Fibroblast of skin of left biceps (primary cell): Measurements from ENCODE around the gene VCP.
A peak's percentile ranks its signal among the peaks of the same experiment; 100 is the strongest.
"Not testable (repeated sequence)": the region's sequence is repeated elsewhere in the genome, so short reads cannot be mapped to it uniquely, and the experiment has no call there.

Experiments used
- DNase-seq, 2 experiments: peaks; one replicate each; pipeline ENCODE4 v3.0.0-alpha.2; 2013; ENCODE audit warnings: low read depth in 2 of 2

Gene VCP

DNA sequence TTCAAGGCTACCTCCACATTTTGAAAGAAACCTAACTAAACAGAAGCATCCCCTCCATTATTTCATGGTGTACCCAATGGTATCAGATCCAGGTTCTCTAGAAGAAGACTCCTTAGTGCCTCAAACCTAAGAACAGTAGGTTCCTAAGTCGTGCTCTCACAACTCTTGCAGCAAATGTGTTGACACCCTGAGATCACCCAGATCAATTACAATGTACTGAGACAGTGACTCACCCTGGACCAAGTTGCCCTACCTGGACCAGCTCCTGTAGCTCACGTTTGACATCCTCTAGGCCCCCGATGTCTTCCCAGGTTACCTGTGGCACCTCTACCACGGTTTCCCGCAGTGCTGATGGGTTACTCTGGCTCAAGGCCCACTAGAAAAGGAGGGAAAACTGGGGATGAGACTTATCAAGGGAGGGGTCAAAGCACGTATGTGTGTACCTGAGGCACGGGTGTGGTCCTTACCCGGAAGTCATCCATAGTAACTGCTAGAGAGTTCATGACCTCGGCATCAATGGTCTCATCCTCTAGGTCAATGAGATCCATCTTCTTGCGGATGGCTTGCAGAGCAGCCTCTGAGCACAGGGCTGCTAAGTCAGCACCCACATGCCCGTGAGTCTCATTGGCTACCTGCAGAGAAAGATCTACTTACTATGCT, 11.7 kb downstream of the VCP start:
- DNase-seq = no peak

- DNase-seq = no peak
Observed at GRCh38 chr9:35059438-35059837, 13.0 kb downstream of the VCP start.

- no peak for DNase-seq
Observed at GRCh38 chr9:35057271-35057620, 15.2 kb downstream of the VCP start.

GRCh38 chr9:35056571-35057270, 15.7 kb downstream of the VCP start:
- no peak for DNase-seq

DNA sequence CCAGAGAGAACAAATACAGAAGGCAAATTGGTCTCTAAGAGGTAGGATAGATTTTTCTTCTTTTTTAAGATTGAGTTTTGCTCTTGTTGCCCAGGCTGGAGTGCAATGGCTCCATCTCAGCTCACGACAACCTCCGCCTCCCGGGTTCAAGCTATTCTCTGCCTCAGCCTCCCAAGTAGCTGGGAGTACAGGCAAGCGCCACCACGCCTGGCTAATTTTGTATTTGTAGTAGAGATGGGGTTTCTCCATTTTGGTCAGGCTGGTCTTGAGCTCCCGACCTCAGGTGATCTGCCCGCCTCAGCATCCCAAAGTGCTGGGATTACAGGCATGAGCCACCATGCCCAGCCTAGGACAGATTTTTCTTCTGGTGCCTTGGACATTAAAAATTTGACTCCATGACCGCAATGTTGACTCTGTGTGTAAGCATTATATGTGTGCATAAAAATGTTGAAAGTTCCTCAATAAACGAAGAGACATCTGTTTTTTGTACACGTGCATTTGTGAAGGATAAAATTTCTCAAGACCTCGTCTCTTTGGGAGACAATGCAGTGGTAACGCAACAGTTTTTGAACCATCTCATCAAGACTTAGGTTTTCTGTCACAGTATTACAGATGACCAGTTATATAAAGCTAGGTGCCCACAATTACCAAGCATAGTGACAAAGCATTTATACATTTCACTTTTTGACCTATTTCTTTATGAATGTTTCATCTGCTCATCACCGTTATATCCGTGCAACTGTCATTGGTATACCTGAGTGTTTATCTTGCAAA, 17.4 kb downstream of the VCP start:
- DNase-seq = no peak

GRCh38 chr9:35054185-35054835, 18.1 kb downstream of the VCP start:
- DNase-seq = no peak

DNA sequence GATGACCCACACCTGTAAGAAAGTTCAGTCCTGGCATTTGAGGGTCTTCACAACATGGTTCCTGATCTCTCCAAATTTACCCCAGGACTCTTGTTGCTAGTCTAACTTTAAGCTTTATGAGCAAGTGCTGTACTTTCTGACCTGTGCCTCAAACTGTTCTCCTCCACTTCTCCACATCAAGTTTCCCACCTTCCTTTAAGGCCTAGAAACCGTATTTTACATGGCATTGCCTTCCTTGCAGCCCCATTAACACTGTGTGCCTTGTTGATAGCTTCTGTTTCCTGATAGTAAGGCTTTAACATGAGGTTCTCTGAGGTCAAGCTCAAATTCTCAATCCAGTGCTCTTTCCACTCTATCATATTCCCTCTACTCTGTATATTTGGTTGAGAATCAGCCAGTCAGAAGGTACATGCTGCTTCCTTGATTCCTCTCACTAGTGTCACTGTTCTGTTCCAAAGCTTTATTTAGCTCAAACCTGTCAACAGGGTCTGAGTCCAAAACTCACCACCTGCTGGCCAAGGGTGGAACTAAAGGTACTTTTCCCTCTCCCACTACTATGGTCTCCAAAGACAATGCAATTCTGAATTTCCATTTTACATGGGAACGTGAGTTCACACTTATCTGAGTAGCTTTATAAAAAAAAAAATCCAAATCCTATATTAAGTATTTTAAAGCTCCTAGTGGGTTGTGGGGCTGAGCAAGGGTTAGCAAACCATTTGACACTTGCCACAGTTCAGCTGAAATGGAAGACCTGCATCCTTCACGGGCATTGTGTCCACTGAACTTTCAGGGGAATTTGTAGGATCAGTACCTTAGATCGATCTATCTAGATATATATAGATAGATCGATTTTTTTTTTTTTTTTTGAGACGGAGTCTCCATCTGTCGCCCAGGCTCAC, 21.1 kb downstream of the VCP start:
- peak in 1 of 2 experiments; percentile 12 for DNase-seq

DNA sequence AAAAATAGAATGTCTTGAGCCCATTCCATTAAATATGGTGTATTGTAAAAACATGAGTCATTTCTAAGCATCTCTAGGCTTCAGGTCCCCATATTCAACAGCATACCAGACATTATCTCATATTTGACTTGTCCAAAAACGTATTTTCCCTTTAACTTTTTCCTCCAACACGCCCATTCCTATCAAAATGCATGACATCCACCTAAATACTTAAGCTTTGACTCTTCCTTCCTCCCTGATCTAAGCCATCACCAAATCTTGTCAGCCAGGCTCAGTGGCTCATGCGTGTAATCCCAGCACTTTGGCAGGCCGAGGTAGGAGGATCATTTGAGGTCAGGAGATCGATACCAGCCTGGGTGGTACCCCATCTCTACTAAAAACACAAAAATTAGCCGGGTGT, 23.9 kb downstream of the VCP start:
- no peak for DNase-seq

DNA sequence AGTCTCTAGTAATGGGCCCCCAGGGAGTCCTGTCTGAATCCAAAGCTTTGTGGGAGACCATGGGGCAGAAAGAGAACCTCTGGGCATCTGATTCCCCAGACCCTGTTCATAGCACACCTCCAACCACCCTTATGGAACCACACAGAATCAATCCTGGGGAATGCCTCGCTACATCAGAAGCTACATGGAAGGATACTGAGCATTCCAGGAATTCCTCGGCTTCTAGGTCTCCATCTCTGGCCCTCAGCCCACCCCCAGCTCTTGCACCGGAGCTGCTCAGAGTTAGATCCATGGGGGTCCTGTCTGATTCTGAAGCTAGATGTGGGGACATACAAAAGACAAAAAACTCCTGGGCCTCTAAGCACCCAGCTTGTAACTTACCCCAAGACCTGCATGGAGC, 28.4 kb downstream of the VCP start:
- no peak for DNase-seq

- DNase-seq = no peak
Observed at GRCh38 chr9:35042891-35043545, 29.4 kb downstream of the VCP start.

DNA sequence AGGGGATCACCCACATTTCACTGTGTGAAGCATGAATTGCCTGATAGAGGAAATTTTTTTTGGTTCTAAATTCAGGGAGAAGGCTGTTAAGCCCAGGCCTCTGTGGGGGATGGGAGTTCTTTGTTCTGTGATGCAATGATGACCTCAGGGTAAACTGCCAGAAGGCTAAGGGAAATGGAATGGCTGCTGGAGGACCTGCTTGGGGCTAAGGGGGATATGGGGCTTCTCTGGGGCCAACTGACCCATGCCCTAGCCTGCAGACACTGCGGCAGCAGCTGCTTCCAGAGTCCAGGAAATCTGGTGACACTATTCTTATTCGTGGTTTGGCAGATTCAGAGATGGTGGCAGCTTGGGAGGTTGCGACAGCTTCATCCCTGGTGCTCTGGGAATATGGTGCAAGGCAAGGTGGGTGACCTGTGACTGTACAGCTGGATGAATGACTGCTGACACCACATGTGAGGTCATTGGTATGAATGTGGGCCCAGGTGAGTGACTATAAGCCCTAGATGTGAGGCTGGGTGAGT, 30.3 kb downstream of the VCP start:
- DNase-seq = no peak

- DNase-seq = peak; percentile 36 to 43
Observed at GRCh38 chr9:35035851-35036701, 36.3 kb downstream of the VCP start.

- DNase-seq = no peak
Observed at GRCh38 chr9:35033101-35033500, 39.3 kb downstream of the VCP start.

GRCh38 chr9:35029852-35030251, 42.6 kb downstream of the VCP start:
- DNase-seq = no peak

- no peak for DNase-seq
Observed at GRCh38 chr9:35029241-35029640, 43.2 kb downstream of the VCP start.

DNA sequence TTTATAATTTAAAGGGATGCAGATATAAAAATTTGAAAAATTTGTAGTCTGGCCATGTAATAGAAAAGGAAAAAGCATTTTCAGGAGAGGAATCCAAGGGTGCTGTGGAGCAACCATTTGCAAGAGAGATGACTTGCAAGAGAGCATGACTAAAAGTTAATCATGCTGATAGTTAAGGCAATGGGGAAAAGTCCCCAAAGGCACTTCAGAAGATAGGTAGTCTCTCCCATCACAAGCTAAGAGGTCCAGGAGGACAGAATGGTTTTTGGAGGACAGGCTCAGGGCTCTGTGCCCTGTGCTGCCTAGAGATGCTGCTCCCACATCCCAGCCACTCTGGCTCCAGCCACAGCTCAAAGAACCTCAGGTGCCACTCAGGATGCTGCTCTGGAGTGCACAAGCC, 44.1 kb downstream of the VCP start:
- DNase-seq = no peak

- DNase-seq = no peak
Observed at GRCh38 chr9:35027860-35028259, 44.6 kb downstream of the VCP start.

- DNase-seq = no peak
Observed at GRCh38 chr9:35027374-35027773, 45.1 kb downstream of the VCP start.

DNA sequence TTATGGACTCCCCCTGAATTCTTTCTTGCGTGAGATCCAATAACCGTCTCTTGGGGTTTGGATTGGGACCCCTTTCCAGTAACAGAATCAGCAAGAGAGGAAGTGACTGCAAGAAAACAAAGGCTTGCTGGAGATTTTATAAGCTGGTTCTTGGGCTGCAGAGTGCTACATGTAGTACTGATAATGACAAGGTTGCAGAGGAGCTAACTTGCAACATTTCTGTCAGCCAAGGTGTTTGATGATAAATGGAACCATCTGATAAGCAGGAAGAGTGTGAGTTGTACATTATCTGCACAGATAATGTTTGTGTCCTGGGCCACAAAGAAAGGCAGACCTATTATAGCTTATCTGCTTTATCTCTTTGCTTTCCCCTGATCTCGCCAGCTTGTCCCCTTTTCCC, 45.8 kb downstream of the VCP start:
- DNase-seq = no peak

GRCh38 chr9:35023443-35023842, 49.0 kb downstream of the VCP start:
- not testable (repeated sequence) for DNase-seq
